ENCODE results near the gene CCDC24. TPM values are rescaled to one million over a fixed set of nuclear protein-coding genes. Genes with fewer than 3 reads are reported as not detected.

The CCDC24 gene
- total RNA-seq, 1 donor from 2014 or later, result 0.86 TPM

DNA sequence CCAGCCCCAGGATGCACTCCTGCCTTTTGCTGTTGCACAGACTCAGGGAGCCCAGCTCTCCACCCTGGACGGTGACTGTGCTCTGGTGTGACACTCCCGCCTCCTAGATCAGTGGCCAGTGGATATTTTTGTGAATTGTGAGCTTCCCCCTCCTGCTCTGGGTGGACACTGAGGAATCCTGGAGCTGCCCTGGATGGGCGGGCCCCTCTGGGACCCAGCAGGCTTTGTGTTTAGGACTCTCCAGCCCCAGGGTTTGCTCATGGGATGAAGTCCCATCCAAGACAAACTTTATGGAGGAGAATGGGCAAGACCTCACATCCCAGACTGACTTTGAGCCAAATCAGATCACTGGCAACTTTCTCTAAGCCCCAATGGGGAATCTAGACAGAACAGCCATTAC lies 23.8 kb downstream of the CCDC24 start:
- ATAC-seq (ENCODE audit: poor library complexity), result peak; percentile 41
- no peak for DNase-seq
- intact Hi-C loops (cut with DNase I), result no loop called here

GRCh38 chr1:44016041-44016889 lies 24.9 kb downstream of the CCDC24 start:
- ATAC-seq (ENCODE audit: poor library complexity) (no peak), DNase-seq (no peak)
- intact Hi-C loops (cut with DNase I), result no loop called here

GRCh38 chr1:44016890-44017400 lies 25.5 kb downstream of the CCDC24 start:
- no peak for ATAC-seq (ENCODE audit: poor library complexity)
- intact Hi-C loops (cut with DNase I), result no loop called here
- DNase-seq, result no peak

- DNase-seq (no peak), ATAC-seq (ENCODE audit: poor library complexity) (no peak)
- intact Hi-C loops (cut with DNase I), result no loop called here
These were observed 28.1 kb downstream of the CCDC24 start for GRCh38 chr1:44019466-44019948.

DNA sequence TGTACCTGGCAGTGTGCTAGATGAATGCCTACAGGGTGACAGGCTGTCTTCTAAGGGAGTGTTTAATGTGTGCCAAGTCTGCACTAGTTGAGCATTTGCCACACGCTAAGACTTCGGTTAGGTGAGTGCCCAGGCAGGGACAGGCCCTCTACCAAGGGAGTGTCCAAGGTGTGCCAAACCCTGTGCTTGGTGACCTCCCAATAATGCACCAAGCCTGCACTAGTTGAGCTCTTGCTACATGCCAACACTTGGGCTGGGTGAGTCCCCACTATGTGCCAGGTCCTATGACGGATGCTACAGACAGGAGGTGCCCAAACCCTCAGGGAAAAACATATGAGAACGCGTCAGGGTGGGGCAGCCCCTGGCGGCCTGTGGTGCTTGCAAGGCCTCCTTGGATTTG lies 29.1 kb downstream of the CCDC24 start:
- intact Hi-C loops (cut with DNase I), result no loop called here
- ATAC-seq (ENCODE audit: poor library complexity) (no peak), DNase-seq (peak; percentile 13)

- intact Hi-C loops (cut with DNase I), result no loop called here
- peak; percentile 1 for DNase-seq
- ATAC-seq (ENCODE audit: poor library complexity), result no peak
These were observed 29.8 kb downstream of the CCDC24 start for GRCh38 chr1:44021156-44021555.

GRCh38 chr1:44021581-44022321 lies 30.4 kb downstream of the CCDC24 start:
- intact Hi-C loops (cut with DNase I), result no loop called here
- ATAC-seq (ENCODE audit: poor library complexity) (peak; percentile 62), DNase-seq (no peak)

DNA sequence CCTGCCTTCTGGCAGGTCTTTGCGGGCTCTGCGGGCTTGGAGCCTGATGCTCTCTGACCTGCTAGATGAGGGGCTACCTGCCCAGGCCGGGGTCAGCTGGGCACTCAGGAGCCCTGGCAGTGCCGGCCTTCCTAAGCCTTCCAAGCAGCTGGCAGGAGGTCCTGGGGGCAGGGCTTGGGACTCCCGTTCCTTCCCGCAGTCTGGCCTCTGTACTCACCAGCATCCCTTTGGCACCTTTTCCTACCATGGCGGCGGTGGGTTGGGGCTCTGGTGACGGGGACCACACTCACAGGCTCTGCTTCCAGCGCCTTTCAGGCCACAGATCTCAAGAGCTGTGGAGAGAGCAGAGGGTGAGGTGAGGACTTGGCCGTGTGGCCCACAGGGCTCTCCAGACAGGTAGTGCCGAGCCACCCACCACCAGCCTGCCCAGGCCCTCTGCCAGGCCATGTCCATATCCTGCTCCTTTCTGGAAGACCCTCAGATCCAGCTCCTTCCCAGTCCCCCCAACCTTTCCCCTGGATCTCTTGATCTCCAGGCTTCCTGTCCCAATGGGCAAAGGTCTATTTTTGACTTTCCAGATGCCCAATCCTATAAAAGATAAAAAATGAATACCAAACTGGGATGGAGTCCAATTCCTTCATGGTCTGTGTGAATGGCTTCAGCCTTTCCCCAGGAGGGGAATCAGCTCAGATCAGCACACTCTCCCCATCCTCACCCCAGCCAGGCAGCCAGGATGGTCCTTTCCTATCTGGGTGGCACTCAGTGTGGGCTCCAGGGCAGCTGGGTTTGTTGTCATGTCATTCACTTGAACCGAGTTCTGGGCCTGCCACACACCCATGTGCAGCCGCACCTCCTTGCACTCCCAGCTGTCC lies 32.9 kb downstream of the CCDC24 start:
- intact Hi-C loops (cut with DNase I), result no loop called here
- ATAC-seq (ENCODE audit: poor library complexity), result no peak
- DNase-seq, result no peak

- intact Hi-C loops (cut with DNase I), result no loop called here
- ATAC-seq (ENCODE audit: poor library complexity), result no peak
- DNase-seq, result no peak
These were observed 33.6 kb downstream of the CCDC24 start for GRCh38 chr1:44024903-44025525.

DNA sequence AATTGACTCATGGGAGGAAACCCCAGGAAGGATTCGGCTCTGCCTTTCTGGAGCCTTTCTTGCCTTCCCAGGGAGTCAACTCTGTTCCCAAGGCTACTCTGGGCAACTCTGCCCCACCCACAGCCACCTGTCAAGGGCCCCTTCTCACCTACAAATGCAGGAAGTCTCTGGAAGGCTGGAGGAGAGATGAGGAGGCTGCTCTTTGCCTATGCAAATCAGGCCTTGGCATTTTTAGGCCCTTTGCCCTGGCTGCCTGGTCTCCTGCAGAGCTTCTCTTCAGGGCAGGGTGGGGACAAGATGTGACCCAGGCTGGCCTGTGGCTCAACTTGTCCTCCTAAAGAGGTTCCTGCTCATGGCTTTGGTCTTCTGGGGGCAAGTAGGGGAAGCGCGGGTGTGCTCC lies 34.4 kb downstream of the CCDC24 start:
- DNase-seq (no peak), ATAC-seq (ENCODE audit: poor library complexity) (no peak)
- intact Hi-C loops (cut with DNase I), result no loop called here

DNA sequence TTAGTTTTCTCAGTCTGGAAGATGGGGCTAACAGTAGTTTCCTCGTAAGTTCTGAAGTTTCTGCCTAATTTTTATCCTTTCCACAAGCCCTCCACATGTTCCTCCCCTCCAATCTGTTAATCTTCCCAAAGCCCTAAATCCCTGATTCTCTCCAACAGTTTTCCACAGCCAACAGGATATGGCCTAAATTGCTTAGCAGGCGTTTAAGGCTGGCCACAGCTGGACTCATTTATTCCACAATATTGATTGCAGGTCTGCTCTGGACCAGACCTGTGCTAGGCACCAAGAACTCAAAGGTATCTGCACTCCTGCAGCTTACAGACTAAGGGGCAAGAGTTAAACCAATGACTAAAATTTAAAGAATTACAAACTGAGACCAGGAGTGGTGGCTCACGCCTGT lies 35.9 kb downstream of the CCDC24 start:
- DNase-seq, result no peak
- intact Hi-C loops (cut with DNase I), result no loop called here
- no peak for ATAC-seq (ENCODE audit: poor library complexity)

DNA sequence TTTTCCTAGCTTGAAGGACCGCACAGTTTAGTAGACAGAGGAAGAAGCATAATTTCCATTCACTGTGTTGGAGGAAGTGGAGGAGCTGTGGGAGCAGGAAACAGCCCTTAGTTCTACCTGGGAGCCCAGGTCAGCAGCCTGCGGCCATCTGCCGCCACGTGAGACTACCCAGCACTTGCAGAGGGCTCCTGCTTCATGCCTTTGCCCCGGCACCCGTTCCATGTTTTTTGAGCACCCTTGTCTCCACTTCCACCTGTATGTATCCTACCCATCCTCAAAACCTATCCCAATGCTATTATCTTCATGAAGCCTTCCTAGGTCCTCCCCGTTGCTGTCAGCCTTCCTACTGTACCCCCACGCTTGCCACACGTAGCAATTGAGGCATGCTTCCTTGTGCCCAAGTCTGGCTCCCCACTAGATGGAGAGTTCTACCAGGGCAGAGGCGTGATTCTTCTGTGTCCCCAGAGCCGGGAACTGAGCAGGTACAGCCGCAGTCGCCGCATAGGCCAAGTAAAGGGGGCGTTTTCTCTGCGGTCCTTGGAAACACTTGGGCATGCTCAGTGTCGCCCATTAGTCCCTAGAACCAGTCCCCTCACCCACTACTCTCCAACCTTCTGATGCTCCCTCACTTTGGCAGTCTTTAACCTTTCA lies 38.0 kb downstream of the CCDC24 start:
- DNase-seq (no peak), ATAC-seq (ENCODE audit: poor library complexity) (peak; percentile 11)
- intact Hi-C loops (cut with DNase I), result no loop called here

GRCh38 chr1:44029911-44030604 lies 38.7 kb downstream of the CCDC24 start:
- DNase-seq (peak; percentile 94), ATAC-seq (ENCODE audit: poor library complexity) (peak; percentile 96)
- intact Hi-C loops (cut with DNase I), result loop anchor here (10.0 kb wide), 1 partner anchor 265 kb away; no protein-coding TSS in a partner anchor

DNA sequence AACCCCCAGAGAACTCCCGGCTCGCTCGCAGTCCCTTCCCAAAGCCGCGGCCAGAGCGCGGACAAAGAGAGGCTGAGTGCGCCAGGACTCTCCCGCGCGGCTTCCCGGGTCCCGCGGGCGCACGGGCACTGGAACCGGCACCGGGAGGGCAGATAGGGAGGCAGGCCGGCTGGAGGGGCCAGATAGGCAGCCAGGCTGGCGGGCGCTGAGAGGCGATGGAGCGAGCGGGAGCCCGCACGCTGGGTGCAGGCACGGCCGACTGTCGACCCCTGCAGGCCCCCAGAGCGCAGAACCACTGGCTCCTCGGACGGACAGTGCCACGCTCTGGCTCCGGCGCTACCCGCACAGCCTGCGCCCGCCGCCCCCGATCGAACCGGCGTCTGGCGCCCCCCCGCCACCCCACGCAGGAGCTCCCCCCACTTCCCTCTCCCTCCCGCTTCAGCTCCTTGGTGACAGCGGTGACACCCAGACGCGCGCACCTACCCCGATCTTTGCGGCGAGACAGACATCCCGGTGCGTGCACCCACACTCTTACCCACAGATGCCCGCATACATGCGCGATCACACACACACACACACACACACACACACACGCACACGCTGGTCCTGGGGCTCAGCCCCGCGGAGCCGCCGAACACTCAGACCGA lies 39.3 kb downstream of the CCDC24 start:
- intact Hi-C loops (cut with DNase I), result loop anchor here (10.0 kb wide), 1 partner anchor 266 kb away; no protein-coding TSS in a partner anchor
- ATAC-seq (ENCODE audit: poor library complexity) (peak; percentile 54), DNase-seq (peak; percentile 59)

GRCh38 chr1:44031252-44032169 lies 40.1 kb downstream of the CCDC24 start, which contains the start of gene SLC6A9:
Gene SLC6A9 (minus strand): TSS chr1:44031462. CDS start chr1:44024277, 7,185 bp downstream.
- DNase-seq (peak; percentile 57), ATAC-seq (ENCODE audit: poor library complexity) (peak; percentile 2)
- intact Hi-C loops (cut with DNase I), result loop anchor here (10.0 kb wide), 1 partner anchor 267 kb away; no protein-coding TSS in a partner anchor

Measured in Right ventricle myocardium superior (tissue), 1 donor.